ENCODE results near the gene ZRANB2. TPM values are rescaled to one million over a fixed set of nuclear protein-coding genes. Genes with fewer than 3 reads are reported as not detected.

The ZRANB2 gene
- total RNA-seq, 1 donor from 2014 or later = 45.3 TPM

DNA sequence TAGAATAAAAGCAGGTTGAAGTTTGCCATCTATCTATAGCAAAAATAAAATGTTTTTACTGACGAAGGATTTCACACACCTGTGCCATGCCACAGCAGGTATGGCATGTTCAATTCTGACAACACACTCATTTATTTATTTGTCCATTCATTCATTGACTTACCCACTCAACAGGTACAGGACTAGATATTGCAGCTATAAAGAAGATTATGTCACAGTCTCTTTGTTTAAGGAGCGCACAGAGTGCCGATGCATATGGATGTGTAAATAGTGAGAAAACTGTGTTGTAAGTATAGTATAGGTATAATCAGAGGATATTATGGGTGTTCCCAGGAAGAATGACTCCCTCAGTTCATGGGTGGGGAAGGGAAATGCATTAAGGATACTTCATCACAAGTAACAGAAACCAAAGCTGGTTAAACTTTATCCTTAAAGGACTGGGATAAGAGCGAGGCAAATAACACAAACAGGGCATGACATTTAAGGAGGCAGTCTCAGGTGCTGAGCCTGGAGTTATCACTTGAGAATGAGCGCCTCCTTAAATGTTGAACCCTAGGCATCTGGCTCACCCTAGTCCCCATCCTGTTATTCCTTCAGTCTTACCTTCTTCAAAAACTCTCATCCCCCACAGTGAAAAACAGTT, 7.9 kb upstream of the ZRANB2 start:
- Histone ChIP-seq H3K4me3 (ENCODE audit: low read depth, low read length) (no peak overlapping the region), H3K36me3 (ENCODE audit: control insufficient read depth, insufficient read depth, low read length) (no peaks in the 10 kb centered on the region), H3K27me3 (ENCODE audit: control insufficient read depth, insufficient read depth, low read length) (no peaks in the 10 kb centered on the region)
- DNase-seq (ENCODE audit: low read depth) = no peak
- TF ChIP-seq, protein P1, sequence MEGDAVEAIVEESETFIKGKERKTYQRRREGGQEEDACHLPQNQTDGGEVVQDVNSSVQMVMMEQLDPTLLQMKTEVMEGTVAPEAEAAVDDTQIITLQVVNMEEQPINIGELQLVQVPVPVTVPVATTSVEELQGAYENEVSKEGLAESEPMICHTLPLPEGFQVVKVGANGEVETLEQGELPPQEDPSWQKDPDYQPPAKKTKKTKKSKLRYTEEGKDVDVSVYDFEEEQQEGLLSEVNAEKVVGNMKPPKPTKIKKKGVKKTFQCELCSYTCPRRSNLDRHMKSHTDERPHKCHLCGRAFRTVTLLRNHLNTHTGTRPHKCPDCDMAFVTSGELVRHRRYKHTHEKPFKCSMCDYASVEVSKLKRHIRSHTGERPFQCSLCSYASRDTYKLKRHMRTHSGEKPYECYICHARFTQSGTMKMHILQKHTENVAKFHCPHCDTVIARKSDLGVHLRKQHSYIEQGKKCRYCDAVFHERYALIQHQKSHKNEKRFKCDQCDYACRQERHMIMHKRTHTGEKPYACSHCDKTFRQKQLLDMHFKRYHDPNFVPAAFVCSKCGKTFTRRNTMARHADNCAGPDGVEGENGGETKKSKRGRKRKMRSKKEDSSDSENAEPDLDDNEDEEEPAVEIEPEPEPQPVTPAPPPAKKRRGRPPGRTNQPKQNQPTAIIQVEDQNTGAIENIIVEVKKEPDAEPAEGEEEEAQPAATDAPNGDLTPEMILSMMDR (IDR thresholded peaks at IDR 0.05; ENCODE audit: insufficient read depth, low read length, poor library complexity, severe bottlenecking) = no peak

DNA sequence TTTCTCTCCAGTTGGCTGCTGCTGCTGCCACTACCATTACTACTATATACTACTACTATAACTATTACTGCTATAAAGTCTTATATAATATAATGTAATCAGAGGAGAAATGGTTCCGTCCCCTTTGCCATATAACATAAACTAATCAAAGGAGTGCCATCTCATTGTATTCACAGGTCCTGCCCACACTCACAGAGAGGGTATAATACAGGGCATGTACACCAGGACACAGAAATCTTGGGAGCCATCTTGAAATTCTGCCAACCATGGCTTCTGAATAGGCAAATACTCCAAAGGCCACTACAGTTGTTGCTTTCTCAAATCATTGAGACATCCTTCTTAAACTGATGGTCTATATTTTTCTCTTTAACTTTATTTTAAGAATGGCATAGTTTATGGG, 6.9 kb upstream of the ZRANB2 start:
- TF ChIP-seq, protein P1 (IDR thresholded peaks at IDR 0.05; ENCODE audit: insufficient read depth, low read length, poor library complexity, severe bottlenecking) = no peak
- no peak for DNase-seq (ENCODE audit: low read depth)
- Histone ChIP-seq H3K36me3 (ENCODE audit: control insufficient read depth, insufficient read depth, low read length) (no peaks in the 10 kb centered on the region), H3K27me3 (ENCODE audit: control insufficient read depth, insufficient read depth, low read length) (no peaks in the 10 kb centered on the region), H3K4me3 (ENCODE audit: low read depth, low read length) (no peak overlapping the region)

DNA sequence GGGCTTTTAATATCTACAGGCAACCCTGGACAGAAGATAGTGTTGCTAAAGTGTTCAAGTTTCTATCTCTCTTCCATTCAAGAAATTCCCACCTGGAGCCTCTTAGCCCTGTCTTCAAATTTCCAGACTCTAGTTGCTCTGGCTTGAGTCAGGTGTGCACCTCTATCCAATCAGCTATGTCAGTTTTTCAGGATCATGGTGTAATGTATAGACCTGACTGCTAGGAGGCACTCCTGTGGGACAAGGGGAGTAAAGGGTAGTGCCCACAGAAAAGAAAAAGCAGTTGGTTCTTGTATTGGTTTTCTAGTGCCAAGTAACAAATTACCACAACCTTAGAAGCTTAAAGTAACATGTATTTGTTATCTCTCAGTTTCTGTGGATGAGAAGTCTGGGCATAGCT, 6.2 kb upstream of the ZRANB2 start:
- no peaks in the 10 kb centered on the region for H3K36me3 ChIP-seq (ENCODE audit: control insufficient read depth, insufficient read depth, low read length)
- no peak for DNase-seq (ENCODE audit: low read depth)
- TF ChIP-seq, protein P1 (IDR thresholded peaks at IDR 0.05; ENCODE audit: insufficient read depth, low read length, poor library complexity, severe bottlenecking) = no peak
- no peak overlapping the region for H3K4me3 ChIP-seq (ENCODE audit: low read depth, low read length)
- H3K27me3 ChIP-seq (ENCODE audit: control insufficient read depth, insufficient read depth, low read length) = no peaks in the 10 kb centered on the region

DNA sequence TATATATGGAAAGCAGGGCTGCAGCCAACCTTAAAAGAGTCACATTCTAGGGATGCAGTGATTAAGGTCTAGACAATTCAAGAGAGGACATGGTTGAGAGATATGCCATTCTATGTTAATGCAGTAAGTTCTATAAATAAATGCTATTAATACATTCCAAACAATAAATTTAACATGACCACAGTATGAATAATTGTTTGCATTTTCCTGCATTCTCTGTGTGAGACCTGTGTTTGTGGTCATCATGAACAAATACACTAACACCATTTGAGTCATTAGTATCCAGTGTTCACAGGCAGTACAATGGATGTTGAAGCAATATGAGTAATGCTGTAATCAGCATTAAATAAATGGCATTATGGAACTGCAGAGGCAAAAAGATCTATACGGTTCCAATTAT, 5.5 kb upstream of the ZRANB2 start:
- TF ChIP-seq, protein P1 (IDR thresholded peaks at IDR 0.05; ENCODE audit: insufficient read depth, low read length, poor library complexity, severe bottlenecking) = no peak
- H3K4me3 ChIP-seq (ENCODE audit: low read depth, low read length) = no peak overlapping the region
- H3K27me3 ChIP-seq (ENCODE audit: control insufficient read depth, insufficient read depth, low read length) = no peaks in the 10 kb centered on the region
- no peaks in the 10 kb centered on the region for H3K36me3 ChIP-seq (ENCODE audit: control insufficient read depth, insufficient read depth, low read length)
- peak; percentile 23 for DNase-seq (ENCODE audit: low read depth)

DNA sequence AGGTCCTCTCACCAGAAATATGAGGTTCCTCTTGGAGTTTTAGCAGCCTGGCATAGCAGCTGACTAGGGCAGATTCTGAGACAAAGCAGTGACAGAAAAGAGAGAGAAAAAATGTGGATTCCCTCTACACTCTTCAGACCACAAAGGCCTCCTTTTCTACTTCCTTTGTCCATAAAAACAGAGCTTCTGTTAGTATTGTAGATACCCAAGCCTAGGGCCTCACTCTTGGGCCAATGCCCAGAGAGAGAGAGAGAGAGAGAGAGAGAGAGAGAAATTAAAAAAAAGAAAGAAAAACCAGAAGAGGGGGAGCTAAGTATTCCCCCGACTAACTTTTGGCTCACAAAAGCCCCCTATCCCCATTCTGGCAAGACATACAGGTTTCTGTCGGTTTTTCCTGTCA, 2.4 kb upstream of the ZRANB2 start:
- Histone ChIP-seq H3K36me3 (ENCODE audit: control insufficient read depth, insufficient read depth, low read length) (no peaks in the 10 kb centered on the region), H3K27me3 (ENCODE audit: control insufficient read depth, insufficient read depth, low read length) (no peaks in the 10 kb centered on the region), H3K4me3 (ENCODE audit: low read depth, low read length) (no peak overlapping the region)
- no peak for DNase-seq (ENCODE audit: low read depth)
- TF ChIP-seq, protein P1 (IDR thresholded peaks at IDR 0.05; ENCODE audit: insufficient read depth, low read length, poor library complexity, severe bottlenecking) = no peak

DNA sequence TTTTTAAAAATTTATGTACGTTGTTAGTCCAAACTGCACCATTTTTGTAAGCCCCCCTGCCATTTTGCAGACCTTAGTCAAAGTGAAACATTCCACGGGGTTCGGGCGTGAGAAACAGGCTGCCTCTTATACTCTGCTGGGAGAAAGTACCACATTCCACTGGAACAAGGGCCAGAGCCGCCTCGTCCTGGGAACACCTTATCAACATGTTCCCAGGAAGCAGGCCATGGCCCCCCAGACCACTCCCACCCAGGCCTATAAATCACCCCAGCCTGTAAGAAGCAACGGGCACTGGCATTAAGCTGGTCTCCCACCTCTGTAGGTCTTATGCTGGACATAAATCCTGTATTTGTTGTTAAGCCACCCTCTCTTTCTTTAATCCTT, 854 bp upstream of the ZRANB2 start:
- peak overlapping the region; percentile 71 for H3K4me3 ChIP-seq (ENCODE audit: low read depth, low read length)

More for the DNA sequence above, 854 bp upstream of the ZRANB2 start:
- TF ChIP-seq, protein P1 (IDR thresholded peaks at IDR 0.05; ENCODE audit: insufficient read depth, low read length, poor library complexity, severe bottlenecking) = no peak
- H3K36me3 ChIP-seq (ENCODE audit: control insufficient read depth, insufficient read depth, low read length) = no peaks in the 10 kb centered on the region
- H3K27me3 ChIP-seq (ENCODE audit: control insufficient read depth, insufficient read depth, low read length) = no peaks in the 10 kb centered on the region
- DNase-seq (ENCODE audit: low read depth) = no peak

Measured in kidney epithelial cell (primary cell).